GM12874 (cell line): ENCODE results near the gene TRABD2B.

Experiments used
- TF ChIP-seq, protein P1 (sequence below): IDR thresholded peaks from 2 replicates; pipeline ENCODE4 v1.5.1; 2011; ENCODE audit warnings: low read depth, mild to moderate bottlenecking, control low read depth, low read length, moderate library complexity; ENCODE audit not compliant: insufficient read depth

Gene TRABD2B

DNA sequence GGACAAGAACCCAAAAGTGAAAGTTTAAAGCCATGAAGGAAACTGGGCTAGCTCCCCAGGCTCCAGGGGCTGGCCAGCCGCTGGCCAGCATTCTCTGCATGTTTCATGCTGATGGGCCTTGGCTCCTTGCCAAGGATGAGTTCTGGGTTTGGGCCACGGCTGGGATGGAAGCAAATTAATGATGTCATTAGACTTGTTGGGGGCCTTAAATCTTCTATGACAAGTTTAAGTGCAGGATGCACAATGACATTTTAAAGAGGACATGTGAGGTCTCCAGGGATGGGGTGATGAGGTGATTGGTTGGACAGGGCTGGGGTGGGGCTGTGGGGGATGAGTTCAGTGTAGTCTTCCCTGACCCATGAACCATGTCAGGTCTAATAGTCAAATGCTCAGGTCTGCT, 199.6 kb downstream of the TRABD2B start:
- TF ChIP-seq, protein P1, sequence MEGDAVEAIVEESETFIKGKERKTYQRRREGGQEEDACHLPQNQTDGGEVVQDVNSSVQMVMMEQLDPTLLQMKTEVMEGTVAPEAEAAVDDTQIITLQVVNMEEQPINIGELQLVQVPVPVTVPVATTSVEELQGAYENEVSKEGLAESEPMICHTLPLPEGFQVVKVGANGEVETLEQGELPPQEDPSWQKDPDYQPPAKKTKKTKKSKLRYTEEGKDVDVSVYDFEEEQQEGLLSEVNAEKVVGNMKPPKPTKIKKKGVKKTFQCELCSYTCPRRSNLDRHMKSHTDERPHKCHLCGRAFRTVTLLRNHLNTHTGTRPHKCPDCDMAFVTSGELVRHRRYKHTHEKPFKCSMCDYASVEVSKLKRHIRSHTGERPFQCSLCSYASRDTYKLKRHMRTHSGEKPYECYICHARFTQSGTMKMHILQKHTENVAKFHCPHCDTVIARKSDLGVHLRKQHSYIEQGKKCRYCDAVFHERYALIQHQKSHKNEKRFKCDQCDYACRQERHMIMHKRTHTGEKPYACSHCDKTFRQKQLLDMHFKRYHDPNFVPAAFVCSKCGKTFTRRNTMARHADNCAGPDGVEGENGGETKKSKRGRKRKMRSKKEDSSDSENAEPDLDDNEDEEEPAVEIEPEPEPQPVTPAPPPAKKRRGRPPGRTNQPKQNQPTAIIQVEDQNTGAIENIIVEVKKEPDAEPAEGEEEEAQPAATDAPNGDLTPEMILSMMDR, result no peak

DNA sequence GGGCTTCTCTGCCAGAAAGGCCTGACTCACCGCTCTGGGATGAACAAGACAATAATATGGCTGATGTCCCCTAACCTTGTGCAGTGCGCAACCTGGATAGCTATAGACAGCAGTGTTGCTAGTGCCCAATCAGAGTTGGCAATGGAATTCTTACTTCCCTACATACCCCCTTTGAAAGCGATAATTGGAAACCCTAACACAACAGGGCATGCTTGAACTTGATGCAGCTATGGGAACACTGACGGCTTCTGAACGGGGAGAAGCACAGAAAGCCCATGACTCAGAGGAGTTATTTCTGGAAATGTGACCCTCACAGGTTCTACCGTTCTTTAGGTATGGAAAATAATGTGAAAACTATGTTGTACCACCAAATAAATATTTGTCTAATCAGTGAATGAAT, 200.6 kb downstream of the TRABD2B start:
- TF ChIP-seq, protein P1, result no peak

DNA sequence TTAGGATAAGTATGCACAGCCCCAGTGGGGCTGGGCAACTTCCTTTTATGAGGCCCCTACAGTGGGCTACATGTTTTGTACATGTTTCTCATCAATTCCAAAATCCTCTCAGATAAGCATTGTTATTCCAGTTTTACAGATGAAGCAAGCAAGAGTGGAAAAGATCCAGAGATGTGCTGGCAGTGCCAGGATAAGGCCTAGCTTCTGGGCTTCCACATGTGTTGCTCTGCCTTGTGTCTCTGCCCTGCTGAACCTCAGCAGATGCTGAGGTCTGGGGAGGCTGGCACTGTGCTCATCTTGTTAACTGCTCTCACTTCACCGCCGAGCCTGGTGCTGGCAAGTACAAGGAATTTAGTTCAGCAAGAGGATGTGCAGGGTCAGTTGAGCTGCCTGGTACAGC, 202.1 kb downstream of the TRABD2B start:
- TF ChIP-seq, protein P1, result no peak

DNA sequence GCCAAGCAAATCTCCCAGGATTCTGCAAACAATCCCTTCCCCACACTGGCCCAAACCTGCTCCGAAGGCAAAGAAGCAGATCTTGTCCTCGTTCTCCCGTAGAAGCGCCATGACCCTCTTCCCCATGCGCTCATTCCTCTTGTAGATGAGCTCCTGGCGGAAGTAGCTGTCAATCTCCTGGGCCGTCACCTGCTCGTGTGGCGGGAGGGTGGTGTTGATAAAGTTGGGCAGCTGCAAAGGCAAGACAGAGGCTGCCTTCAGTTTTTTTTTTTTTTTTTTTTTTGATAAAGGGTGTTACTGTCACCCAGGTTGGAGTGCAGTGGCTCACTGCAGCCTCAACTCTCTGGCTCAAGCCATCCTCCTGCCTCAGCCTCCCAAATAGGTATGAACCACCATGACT, 202.7 kb downstream of the TRABD2B start:
- TF ChIP-seq, protein P1, result no peak

DNA sequence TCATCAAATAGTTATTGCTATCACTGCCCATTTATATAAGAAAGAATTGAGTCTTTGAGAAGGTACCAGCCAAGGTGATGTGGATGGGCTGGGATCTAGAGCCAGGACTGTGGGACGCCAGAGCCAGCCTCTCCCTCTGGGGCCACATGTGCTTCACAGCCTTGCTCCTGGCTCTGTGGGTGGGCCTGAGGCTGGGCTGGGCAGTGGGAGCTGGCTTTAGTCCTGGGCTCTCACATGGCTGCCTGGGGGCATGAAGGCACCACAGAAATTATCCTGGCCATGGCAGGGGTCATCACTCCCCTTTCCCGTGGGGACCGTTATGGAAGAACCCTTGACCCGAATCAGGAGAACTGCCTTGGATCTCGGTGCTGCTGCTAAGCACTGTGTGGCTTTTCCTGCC, 203.1 kb downstream of the TRABD2B start:
- TF ChIP-seq, protein P1, result no peak

DNA sequence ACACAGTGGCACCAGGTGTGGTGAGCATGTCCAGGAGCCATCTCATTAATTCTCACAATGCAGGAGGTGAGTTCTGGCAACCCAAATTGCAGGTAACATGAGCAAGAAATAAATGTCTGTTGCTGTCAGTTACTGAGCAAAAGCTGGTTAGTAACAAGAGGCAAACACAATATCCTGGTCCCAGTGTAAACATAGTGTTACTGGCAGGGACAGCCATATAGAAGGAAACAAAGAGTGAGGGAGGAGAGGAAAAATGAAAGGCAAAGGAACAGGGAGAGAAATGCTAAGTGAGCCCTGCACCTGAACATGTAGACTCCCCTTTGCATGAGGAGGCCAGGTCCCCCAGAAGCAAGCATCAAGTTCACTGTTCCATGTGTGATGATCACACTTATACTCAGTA, 203.6 kb downstream of the TRABD2B start:
- TF ChIP-seq, protein P1, result no peak

DNA sequence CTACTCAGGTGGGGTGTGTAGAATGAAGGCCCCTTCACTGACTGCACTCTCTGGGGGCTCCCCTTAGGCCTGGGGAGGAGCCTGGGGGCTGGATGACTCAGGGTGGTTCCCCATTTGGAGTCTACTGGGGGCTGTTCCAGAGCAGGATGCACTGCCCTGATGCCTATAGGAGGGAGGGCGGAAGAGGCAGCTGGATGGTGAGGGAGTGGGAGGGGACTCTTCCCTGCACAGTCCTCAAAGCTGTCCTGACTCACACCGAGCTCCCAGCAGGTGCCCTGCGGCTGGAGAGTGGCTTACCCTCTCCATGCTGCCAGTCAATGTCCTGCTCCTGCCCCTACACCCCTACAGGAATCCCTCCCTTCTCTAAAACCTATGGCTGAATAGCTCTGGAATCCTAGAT, 204.4 kb downstream of the TRABD2B start:
- TF ChIP-seq, protein P1, result no peak
